SH-SY5Y (cell line): ENCODE results near the gene PRKG1.

ENCODE experiments used
- GATA2 ChIP-seq: IDR thresholded peaks from 2 replicates; pipeline ENCODE4 v1.6.1; 2011; ENCODE audit warnings: mild to moderate bottlenecking, low read depth, low read length
- GATA3 ChIP-seq: IDR thresholded peaks from 2 replicates; pipeline ENCODE4 v1.6.1; 2011; ENCODE audit warnings: low read depth, mild to moderate bottlenecking, low read length, moderate library complexity

GRCh38 chr10:51894771-51895578 lies 820.7 kb downstream of the PRKG1 start:
- TF ChIP-seq GATA2 = no peak
- TF ChIP-seq GATA3 = no peak
